Gastrocnemius medialis (tissue), 4 donors: Measurements from ENCODE around the gene KLHL29. TPM values are rescaled to one million over a fixed set of nuclear protein-coding genes. Genes with fewer than 3 reads are reported as not detected.

Experiments
- ATAC-seq, 2 donors: fragments of 150-250 bp; one replicate each; pipeline ENCODE4 v1.9.1; 2016
- DNase-seq, 2 donors: peaks; one replicate each; pipeline ENCODE4 v3.0.0-alpha.2; 2019
- H3K27ac ChIP-seq, 4 donors: fragments of 200-600 bp; sonication (generic); 1 replicate in 1 of 4; 2 replicates in 3 of 4; pipeline ENCODE4 v1.5.1; 2016 to 2018; ENCODE audit warnings: mild to moderate bottlenecking in 2 of 4, moderate library complexity in 1 of 4
- H3K27me3 ChIP-seq, 3 donors: fragments of 200-600 bp; sonication (generic) in 2 of 3; 1 replicate in 1 of 3; 2 replicates in 2 of 3; pipeline versions ENCODE4 v1.5.1 to v1.6.0; 2016 to 2019; ENCODE audit warnings: mild to moderate bottlenecking in 1 of 3, moderate library complexity in 1 of 3
- H3K36me3 ChIP-seq, 2 donors: fragments of 200-600 bp; sonication (generic) in 1 of 2; one replicate each; pipeline ENCODE4 v1.5.1; 2017 to 2018
- H3K4me1 ChIP-seq, 2 donors: fragments of 200-600 bp; sonication (generic) in 1 of 2; one replicate each; pipeline ENCODE4 v1.5.1; 2016 to 2017; ENCODE audit warnings: mild to moderate bottlenecking in 2 of 2
- H3K4me3 ChIP-seq, 4 donors: fragments of 200-600 bp; sonication (generic) in 3 of 4; 1 replicate in 1 of 4; 2 replicates in 3 of 4; pipeline ENCODE4 v1.5.1; 2016 to 2019; ENCODE audit warnings: mild to moderate bottlenecking in 2 of 4
- H3K9me3 ChIP-seq, 3 donors: fragments of 200-600 bp; sonication (generic) in 2 of 3; 1 replicate in 1 of 3; 2 replicates in 2 of 3; pipeline ENCODE4 v1.5.1; 2016 to 2019
- POLR2A ChIP-seq, 2 donors: fragments of 450-650 bp; IDR thresholded peaks; one replicate each; pipeline ENCODE4 v1.6.1; 2017; ENCODE audit warnings: antibody characterized with exemption in 2 of 2, mild to moderate bottlenecking in 2 of 2, moderate library complexity in 2 of 2
- in situ Hi-C, 4 donors: fragments of 200-750 bp; cut with MboI; loops; one replicate each; pipeline versions ENCODE4 v1.15.0 to v1.8.0; 2017; ENCODE audit warnings: low sequenced_read_pairs in 4 of 4
- intact Hi-C: fragments of 100-400 bp; cut with DNase I; formaldehyde crosslinking; loops from one replicate; pipeline ENCODE4 v1.15.1; 2023; ENCODE audit warnings: low total_unique reads
- total RNA-seq, 4 donors: library from RNA; depleted of rRNA; stranded (reverse); fragments of >200 nt; gene quantifications; one replicate each; pipeline versions ENCODE4 v1.1.0 to v1.2.3, GENCODE V29; 2016
- TF ChIP-seq, protein P1 (sequence below), 5 experiments: fragments of 450-650 bp in 3 of 5; fragments of 200-600 bp in 2 of 5; sonication (generic) in 2 of 5; IDR thresholded peaks in 4 of 5; conservative IDR thresholded peaks in 1 of 5; 1 replicate in 4 of 5; 2 replicates in 1 of 5; pipeline ENCODE4 v1.5.1; 2016 to 2019; ENCODE audit warnings: antibody characterized with exemption in 5 of 5, mild to moderate bottlenecking in 3 of 5, moderate library complexity in 3 of 5

The KLHL29 gene
- total RNA-seq, 4 donors from 2014 or later = 4.3 to 24.9 (median 8.7) TPM

DNA sequence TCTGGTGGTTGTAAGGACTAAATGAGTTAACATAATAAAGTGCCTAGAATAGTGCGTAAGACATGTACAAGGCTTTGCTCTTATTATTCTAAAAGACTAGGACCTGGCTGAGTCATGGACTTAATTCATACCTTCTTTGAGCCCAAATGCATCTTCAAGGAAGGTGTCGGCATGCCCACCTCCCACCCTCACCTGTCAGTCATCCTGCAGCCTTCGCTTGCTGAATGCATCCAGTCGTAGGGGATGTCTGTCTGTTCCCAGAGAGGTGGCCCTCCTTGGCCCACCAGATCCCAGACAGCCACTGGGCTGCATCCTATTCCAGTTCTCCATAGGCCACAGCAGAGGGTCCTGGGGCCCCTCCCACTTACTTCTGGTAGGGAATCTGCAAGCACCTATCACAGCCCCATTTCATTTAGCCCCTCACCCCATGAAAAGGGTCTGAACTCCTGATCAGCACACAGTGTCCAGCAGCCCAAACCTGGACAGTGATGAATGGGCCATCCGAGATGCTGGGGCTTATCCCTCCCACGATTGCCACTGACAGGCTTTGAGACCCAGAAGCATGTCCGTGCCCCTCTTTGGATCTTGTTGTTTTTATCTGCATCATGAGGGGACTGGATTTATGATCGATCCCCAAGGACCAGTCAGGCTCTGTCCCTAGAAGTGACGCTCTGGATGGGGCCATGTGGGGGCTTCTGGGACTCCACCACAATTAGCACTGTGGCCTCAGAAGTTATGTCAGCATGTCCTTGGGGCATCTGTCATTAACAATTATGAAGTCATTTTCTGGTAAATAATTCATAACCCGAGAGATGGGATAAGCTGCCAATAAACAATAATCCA, 101.1 kb downstream of the KLHL29 start:
- peaks cover 0 to under 1% of the 10 kb centered on the region in 2 donors for H3K4me1 ChIP-seq
- intact Hi-C loops = no loop called here
- no peaks in the 10 kb centered on the region for H3K9me3 ChIP-seq
- no peaks in the 10 kb centered on the region for H3K27me3 ChIP-seq
- no peaks in the 10 kb centered on the region for H3K36me3 ChIP-seq
- in situ Hi-C loops = no loop called here
- no peak overlapping the region for H3K4me3 ChIP-seq
- TF ChIP-seq, protein P1, sequence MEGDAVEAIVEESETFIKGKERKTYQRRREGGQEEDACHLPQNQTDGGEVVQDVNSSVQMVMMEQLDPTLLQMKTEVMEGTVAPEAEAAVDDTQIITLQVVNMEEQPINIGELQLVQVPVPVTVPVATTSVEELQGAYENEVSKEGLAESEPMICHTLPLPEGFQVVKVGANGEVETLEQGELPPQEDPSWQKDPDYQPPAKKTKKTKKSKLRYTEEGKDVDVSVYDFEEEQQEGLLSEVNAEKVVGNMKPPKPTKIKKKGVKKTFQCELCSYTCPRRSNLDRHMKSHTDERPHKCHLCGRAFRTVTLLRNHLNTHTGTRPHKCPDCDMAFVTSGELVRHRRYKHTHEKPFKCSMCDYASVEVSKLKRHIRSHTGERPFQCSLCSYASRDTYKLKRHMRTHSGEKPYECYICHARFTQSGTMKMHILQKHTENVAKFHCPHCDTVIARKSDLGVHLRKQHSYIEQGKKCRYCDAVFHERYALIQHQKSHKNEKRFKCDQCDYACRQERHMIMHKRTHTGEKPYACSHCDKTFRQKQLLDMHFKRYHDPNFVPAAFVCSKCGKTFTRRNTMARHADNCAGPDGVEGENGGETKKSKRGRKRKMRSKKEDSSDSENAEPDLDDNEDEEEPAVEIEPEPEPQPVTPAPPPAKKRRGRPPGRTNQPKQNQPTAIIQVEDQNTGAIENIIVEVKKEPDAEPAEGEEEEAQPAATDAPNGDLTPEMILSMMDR (IDR thresholded peaks at IDR 0.05 in 4 of 5, conservative IDR thresholded peaks at IDR 0.05 in 1 of 5) = no peak
- no peak for TF ChIP-seq POLR2A (IDR thresholded peaks at IDR 0.05)
- DNase-seq (no peak), ATAC-seq (no peak)
- H3K27ac ChIP-seq = no peak overlapping the region

DNA sequence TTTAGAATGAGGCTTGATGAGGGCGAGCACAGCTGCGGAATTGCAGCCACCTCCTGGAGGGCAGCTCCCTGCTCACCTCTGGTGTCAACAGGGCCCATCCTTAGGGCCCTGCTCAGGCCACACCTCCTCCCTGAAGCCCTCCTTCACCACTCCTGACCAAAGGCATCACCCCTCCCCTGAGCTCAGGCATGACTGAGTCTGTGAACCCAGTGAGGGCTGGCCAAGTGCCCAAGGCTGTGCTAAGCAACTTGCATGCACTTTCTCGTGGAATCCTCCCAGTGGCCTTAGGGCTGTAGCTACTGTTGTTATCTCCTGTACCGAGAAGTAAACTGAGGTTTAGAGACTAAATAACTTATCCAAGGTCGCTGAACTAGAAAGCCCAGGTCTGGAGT, 101.7 kb downstream of the KLHL29 start:
- no peak for ATAC-seq
- no peak for DNase-seq
- in situ Hi-C loops = no loop called here
- no peak overlapping the region for H3K4me3 ChIP-seq
- intact Hi-C loops = no loop called here
- no peak overlapping the region for H3K27ac ChIP-seq
- H3K36me3 ChIP-seq = no peaks in the 10 kb centered on the region
- H3K4me1 ChIP-seq = no peaks in the 10 kb centered on the region
- H3K27me3 ChIP-seq = no peaks in the 10 kb centered on the region
- TF ChIP-seq, protein P1 (IDR thresholded peaks at IDR 0.05 in 4 of 5, conservative IDR thresholded peaks at IDR 0.05 in 1 of 5) = no peak
- TF ChIP-seq POLR2A (IDR thresholded peaks at IDR 0.05) = no peak
- H3K9me3 ChIP-seq = no peaks in the 10 kb centered on the region

DNA sequence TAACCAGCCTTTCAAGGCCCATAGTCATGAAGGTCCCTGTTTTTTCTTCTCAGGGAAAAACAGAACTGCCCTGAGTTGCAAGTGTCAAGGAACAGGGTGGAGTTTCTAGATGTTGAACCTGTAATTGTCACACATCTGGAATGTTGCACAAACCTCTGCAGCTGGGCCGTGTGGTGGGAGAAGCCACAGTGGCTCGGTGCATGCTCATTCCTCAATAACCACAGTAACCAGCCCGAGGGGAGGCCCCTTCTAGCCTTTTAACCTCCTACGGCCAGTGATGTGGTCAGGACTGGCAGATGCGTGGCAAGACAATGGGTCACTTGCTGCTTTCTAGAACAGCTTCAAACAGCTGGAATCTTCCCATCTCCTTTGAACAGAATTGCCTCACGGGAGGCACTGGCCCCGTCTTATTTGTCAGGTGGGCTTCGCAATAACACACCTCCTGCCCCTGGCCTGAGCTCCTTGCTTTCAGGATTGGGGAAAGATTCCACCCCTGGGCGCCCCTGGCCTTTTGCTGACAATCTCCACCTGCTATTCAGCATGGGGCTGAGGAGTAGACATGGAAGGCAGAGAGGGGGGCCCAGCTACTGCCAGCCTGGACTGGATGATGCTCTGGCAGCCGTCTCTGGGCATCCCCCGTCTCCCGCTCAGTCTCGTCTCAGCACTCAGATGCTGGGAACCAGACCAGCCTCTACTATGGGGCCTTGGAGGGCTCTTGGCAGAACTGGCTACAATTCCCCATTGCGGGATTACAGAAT, 102.9 kb downstream of the KLHL29 start:
- no peaks in the 10 kb centered on the region for H3K9me3 ChIP-seq
- H3K27ac ChIP-seq = no peak overlapping the region
- no peak overlapping the region for H3K4me3 ChIP-seq
- DNase-seq (no peak), ATAC-seq (no peak)
- no peaks in the 10 kb centered on the region for H3K36me3 ChIP-seq
- no peak for TF ChIP-seq POLR2A (IDR thresholded peaks at IDR 0.05)
- TF ChIP-seq, protein P1 (IDR thresholded peaks at IDR 0.05 in 4 of 5, conservative IDR thresholded peaks at IDR 0.05 in 1 of 5) = no peak
- H3K27me3 ChIP-seq = no peaks in the 10 kb centered on the region
- intact Hi-C loops = no loop called here
- no peaks in the 10 kb centered on the region for H3K4me1 ChIP-seq
- in situ Hi-C loops = no loop called here

DNA sequence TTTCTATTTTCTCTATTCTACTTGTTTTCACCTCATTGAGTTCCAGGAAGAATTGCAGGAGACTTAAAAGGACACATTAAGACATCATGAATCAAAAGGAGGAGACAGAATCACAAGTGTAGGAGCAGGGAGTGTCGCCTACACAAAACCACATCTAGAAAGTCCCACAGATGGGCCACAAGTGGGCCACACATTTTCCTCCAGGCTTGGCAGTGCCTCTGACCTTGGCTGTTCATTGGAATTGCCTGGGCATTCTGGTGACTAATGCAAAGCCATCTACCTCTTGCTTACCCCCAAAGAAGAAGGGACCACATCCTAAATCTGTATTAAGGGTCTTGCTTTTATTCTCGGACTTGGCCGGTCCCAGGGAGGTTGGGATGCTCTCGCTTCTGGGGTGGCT, 103.6 kb downstream of the KLHL29 start:
- ATAC-seq (no peak), DNase-seq (no peak)
- Histone ChIP-seq H3K4me3 (no peak overlapping the region), H3K36me3 (no peaks in the 10 kb centered on the region), H3K4me1 (no peaks in the 10 kb centered on the region), H3K9me3 (no peaks in the 10 kb centered on the region), H3K27me3 (no peaks in the 10 kb centered on the region), H3K27ac (no peak overlapping the region)
- no peak for TF ChIP-seq POLR2A (IDR thresholded peaks at IDR 0.05)
- TF ChIP-seq, protein P1 (IDR thresholded peaks at IDR 0.05 in 4 of 5, conservative IDR thresholded peaks at IDR 0.05 in 1 of 5) = no peak
- in situ Hi-C loops (no loop called here), intact Hi-C loops (no loop called here)
